Measurements from ENCODE around the gene SFT2D3. TPM values are rescaled to one million over a fixed set of nuclear protein-coding genes. Genes with fewer than 3 reads are reported as not detected.

Gene SFT2D3, protein sequence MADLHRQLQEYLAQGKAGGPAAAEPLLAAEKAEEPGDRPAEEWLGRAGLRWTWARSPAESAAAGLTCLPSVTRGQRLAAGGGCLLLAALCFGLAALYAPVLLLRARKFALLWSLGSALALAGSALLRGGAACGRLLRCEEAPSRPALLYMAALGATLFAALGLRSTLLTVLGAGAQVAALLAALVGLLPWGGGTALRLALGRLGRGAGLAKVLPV
- total RNA-seq (2021; ENCODE audit: unreplicated experiment) = 5.6 TPM
- polyA plus RNA-seq (2012; ENCODE audit: insufficient read length) = not detected
- Bru-seq, nascent RNA = percentile 81 among the genes with signal in this experiment
- percentile 83 among the genes with signal in this experiment for BruChase-seq, experiment 1, labeled RNA remaining after a 2-hour chase
- BruChase-seq, experiment 2, labeled RNA remaining after a 6-hour chase = percentile 58 among the genes with signal in this experiment
- long read RNA-seq, transcript SFT2D3-201 (1 exons, 3,735 nt) = major isoform, 16 of 16 reads
- long read RNA-seq, partial matches to known transcripts = 0 of 16 reads
- long read RNA-seq, other reads (novel, unspliced or antisense) = 0 of 16 reads

GRCh38 chr2:127701193-127701650 lies at the start of gene SFT2D3:
Gene SFT2D3 (plus strand): TSS chr2:127701497. CDS start chr2:127701529, 32 bp downstream.
- peak within 1 kb of the TSS; percentile 97 for H3K27ac ChIP-seq (ENCODE audit: low read length)
- DNase-seq (ENCODE audit: low read depth, low spot score) (peak; percentile 80), ATAC-seq (peak; percentile 91)
- H3K27me3 ChIP-seq (ENCODE audit: control insufficient read depth, insufficient read depth, low read length) = no peaks in the 10 kb centered on the region
- H3K4me3 ChIP-seq (ENCODE audit: low read depth in 2 of 2, low read length in 2 of 2) = peak within 1 kb of the TSS; percentile 57 to 86
- H3K9me3 ChIP-seq (ENCODE audit: control insufficient read depth, insufficient read depth, low read depth, low read length) = no peaks in the 10 kb centered on the region
- no peaks in the 10 kb centered on the region; the same call in none of the 2 replicates for H3K36me3 ChIP-seq (ENCODE audit: control insufficient read depth, insufficient read depth, low read length)
- ChIA-PET POLR2A (no interaction called here), CTCF (no interaction called here)
- TF ChIP-seq TCF7L2 (IDR thresholded peaks at IDR 0.05; ENCODE audit: low read depth, low read length) (peak; percentile 52), POLR2AphosphoS5 (IDR thresholded peaks at IDR 0.05; ENCODE audit: low read depth, low read length) (peak; percentile 91), CTCF (IDR thresholded peaks at IDR 0.05) (no peak), SIN3A (IDR thresholded peaks at IDR 0.05; ENCODE audit: borderline replicate concordance, insufficient read depth, low read depth, low read length) (peak; percentile 72; the same call in 1 of the 2 replicates)
- TF ChIP-seq, protein P1, sequence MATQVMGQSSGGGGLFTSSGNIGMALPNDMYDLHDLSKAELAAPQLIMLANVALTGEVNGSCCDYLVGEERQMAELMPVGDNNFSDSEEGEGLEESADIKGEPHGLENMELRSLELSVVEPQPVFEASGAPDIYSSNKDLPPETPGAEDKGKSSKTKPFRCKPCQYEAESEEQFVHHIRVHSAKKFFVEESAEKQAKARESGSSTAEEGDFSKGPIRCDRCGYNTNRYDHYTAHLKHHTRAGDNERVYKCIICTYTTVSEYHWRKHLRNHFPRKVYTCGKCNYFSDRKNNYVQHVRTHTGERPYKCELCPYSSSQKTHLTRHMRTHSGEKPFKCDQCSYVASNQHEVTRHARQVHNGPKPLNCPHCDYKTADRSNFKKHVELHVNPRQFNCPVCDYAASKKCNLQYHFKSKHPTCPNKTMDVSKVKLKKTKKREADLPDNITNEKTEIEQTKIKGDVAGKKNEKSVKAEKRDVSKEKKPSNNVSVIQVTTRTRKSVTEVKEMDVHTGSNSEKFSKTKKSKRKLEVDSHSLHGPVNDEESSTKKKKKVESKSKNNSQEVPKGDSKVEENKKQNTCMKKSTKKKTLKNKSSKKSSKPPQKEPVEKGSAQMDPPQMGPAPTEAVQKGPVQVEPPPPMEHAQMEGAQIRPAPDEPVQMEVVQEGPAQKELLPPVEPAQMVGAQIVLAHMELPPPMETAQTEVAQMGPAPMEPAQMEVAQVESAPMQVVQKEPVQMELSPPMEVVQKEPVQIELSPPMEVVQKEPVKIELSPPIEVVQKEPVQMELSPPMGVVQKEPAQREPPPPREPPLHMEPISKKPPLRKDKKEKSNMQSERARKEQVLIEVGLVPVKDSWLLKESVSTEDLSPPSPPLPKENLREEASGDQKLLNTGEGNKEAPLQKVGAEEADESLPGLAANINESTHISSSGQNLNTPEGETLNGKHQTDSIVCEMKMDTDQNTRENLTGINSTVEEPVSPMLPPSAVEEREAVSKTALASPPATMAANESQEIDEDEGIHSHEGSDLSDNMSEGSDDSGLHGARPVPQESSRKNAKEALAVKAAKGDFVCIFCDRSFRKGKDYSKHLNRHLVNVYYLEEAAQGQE (IDR thresholded peaks at IDR 0.05; ENCODE audit: insufficient read depth in 1 of 2, low read depth in 2 of 2, low read length in 1 of 2) = 0 out of 4 replicates have a peak, but pooled peaks of 1 of the 2 experiments have one; percentile 28
- BruUV-seq (replicated peaks) = no TSS peak
- peaks cover 22% of the 10 kb centered on the region for H3K4me1 ChIP-seq (ENCODE audit: control insufficient read depth, insufficient read depth, low read length)
- intact Hi-C loops (cut with micrococcal nuclease; ENCODE audit: unreplicated experiment) = no loop called here
- in situ Hi-C loops (cut with HindIII; ENCODE audit: low pct_unique_long_range_greater_than_20kb, low sequenced_read_pairs) = no loop called here

DNA sequence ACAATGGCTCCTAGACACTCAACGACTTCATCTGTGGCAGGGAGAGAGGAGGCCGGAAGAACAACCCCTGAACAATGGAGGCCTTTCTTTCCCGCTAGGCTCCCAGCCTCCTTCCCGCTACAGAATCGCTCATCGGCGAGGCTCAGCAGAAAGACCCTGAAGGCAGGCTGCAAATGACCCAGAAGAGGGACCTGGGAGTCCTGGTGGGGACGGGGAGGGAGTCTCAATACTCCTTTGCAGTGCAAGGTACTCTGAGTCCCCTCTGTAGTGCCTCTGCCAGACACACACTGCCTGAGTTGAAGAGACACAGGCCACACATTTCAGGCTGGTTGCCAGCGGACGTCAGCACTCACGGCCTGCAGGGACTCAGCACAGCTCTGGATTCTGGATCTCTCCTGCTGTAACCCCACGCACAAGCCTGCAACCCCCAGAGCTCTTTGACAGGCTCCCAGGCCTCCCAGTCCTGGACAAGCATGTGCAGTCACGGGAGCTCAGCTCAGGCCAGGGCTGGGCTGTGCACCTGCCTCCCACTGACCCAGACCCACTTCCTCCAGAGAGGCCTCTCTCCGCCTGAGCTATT lies 49.2 kb upstream of the SFT2D3 start:
- BruUV-seq (replicated peaks) = no TSS peak
- ChIA-PET CTCF (interaction anchor here (2.8 kb wide), 1 partner anchor 61 kb away, joined by 13 read pairs; no protein-coding TSS in a partner anchor), POLR2A (no interaction called here)
- TF ChIP-seq POLR2AphosphoS5 (IDR thresholded peaks at IDR 0.05; ENCODE audit: low read depth, low read length) (no peak), CTCF (IDR thresholded peaks at IDR 0.05) (no peak), SIN3A (IDR thresholded peaks at IDR 0.05; ENCODE audit: borderline replicate concordance, insufficient read depth, low read depth, low read length) (no peak), TCF7L2 (IDR thresholded peaks at IDR 0.05; ENCODE audit: low read depth, low read length) (no peak)
- TF ChIP-seq, protein P1 (IDR thresholded peaks at IDR 0.05; ENCODE audit: insufficient read depth in 1 of 2, low read depth in 2 of 2, low read length in 1 of 2) = no peak
- intact Hi-C loops (cut with micrococcal nuclease; ENCODE audit: unreplicated experiment) = no loop called here
- ATAC-seq (no peak), DNase-seq (ENCODE audit: low read depth, low spot score) (no peak)
- peaks cover 5% of the 10 kb centered on the region; the same call in 1 of the 2 replicates for H3K4me1 ChIP-seq (ENCODE audit: control insufficient read depth, insufficient read depth, low read length)
- no peaks in the 10 kb centered on the region for H3K36me3 ChIP-seq (ENCODE audit: control insufficient read depth, insufficient read depth, low read length)
- no peaks in the 10 kb centered on the region for H3K9me3 ChIP-seq (ENCODE audit: control insufficient read depth, insufficient read depth, low read depth, low read length)
- H3K4me3 ChIP-seq (ENCODE audit: low read depth in 2 of 2, low read length in 2 of 2) = no peak overlapping the region
- no peak overlapping the region for H3K27ac ChIP-seq (ENCODE audit: low read length)
- in situ Hi-C loops (cut with HindIII; ENCODE audit: low pct_unique_long_range_greater_than_20kb, low sequenced_read_pairs) = no loop called here
- no peaks in the 10 kb centered on the region for H3K27me3 ChIP-seq (ENCODE audit: control insufficient read depth, insufficient read depth, low read length)
